Activated gamma-delta T cell treated with anti-CD3 and anti-CD28 coated beads, Interleukin-2, amount 50 U/mL, for 16 hours (primary cell): ENCODE results near the gene CNNM3.

ENCODE experiments used
- DNase-seq: peaks from one replicate; pipeline ENCODE4 v3.0.0-alpha.2; 2020; ENCODE audit warnings: low read depth

The CNNM3 gene

GRCh38 chr2:96864343-96865091 is 48.4 kb downstream of the CNNM3 start:
- no peak for DNase-seq

GRCh38 chr2:96865654-96866053 is 49.6 kb downstream of the CNNM3 start:
- no peak for DNase-seq

- no peak for DNase-seq
Observed at GRCh38 chr2:96866149-96866548, 50.1 kb downstream of the CNNM3 start.

- DNase-seq: no peak
Observed at GRCh38 chr2:96866586-96866985, 50.5 kb downstream of the CNNM3 start.

GRCh38 chr2:96866986-96867755 is 51.1 kb downstream of the CNNM3 start:
- no peak for DNase-seq

GRCh38 chr2:96867756-96868554 is 51.9 kb downstream of the CNNM3 start:
- peak; percentile 10 for DNase-seq

- DNase-seq: peak; percentile 33
Observed at GRCh38 chr2:96868555-96869280, 52.6 kb downstream of the CNNM3 start.

GRCh38 chr2:96869281-96869821 is 53.3 kb downstream of the CNNM3 start:
- no peak for DNase-seq

- peak; percentile 36 for DNase-seq
Observed at GRCh38 chr2:96869822-96870625, 54.0 kb downstream of the CNNM3 start, which contains the start of gene SEMA4C. Gene SEMA4C (minus strand): TSS chr2:96870080. CDS start chr2:96867886, 2,194 bp downstream.

- peak; percentile 55 for DNase-seq
Observed at GRCh38 chr2:96870626-96871255, 54.7 kb downstream of the CNNM3 start.

- no peak for DNase-seq
Observed at GRCh38 chr2:96872591-96873349, 56.7 kb downstream of the CNNM3 start.

- no peak for DNase-seq
Observed at GRCh38 chr2:96873651-96874096, 57.6 kb downstream of the CNNM3 start.

- DNase-seq: no peak
Observed at GRCh38 chr2:96874198-96874831, 58.2 kb downstream of the CNNM3 start.

GRCh38 chr2:96875498-96876268 is 59.6 kb downstream of the CNNM3 start:
- DNase-seq: no peak

GRCh38 chr2:96876269-96877041 is 60.4 kb downstream of the CNNM3 start:
- DNase-seq: no peak

GRCh38 chr2:96877042-96877451 is 61.0 kb downstream of the CNNM3 start:
- DNase-seq: no peak

GRCh38 chr2:96877631-96878092 is 61.6 kb downstream of the CNNM3 start:
- no peak for DNase-seq
